Measurements from ENCODE around the gene REEP1. TPM values are rescaled to one million over a fixed set of nuclear protein-coding genes. Genes with fewer than 3 reads are reported as not detected.
A peak's percentile ranks its signal among the peaks of the same experiment; 100 is the strongest.

The REEP1 gene
- under 0.01 TPM in 2 replicates for total RNA-seq (2012; rRNA removed)
- 0.03 TPM in 1 of 2 replicates, not detected in the other for polyA plus RNA-seq (2012; rRNA removed)
- polyA plus RNA-seq (2012; cell fraction: cytosol; rRNA removed) = 0.03 and 0.13 TPM in 2 replicates
- 0.06 TPM in 1 of 2 replicates, not detected in the other for polyA plus RNA-seq (2012; cell fraction: nucleus; rRNA removed; ENCODE audit: low replicate concordance)
- percentile 4 among the genes with signal in this experiment for Bru-seq, nascent RNA
- BruChase-seq, experiment 1, labeled RNA remaining after a 6-hour chase = percentile 7 among the genes with signal in this experiment
- percentile 4 among the genes with signal in this experiment for BruChase-seq, experiment 2, labeled RNA remaining after a 2-hour chase
- long read RNA-seq, partial matches to known transcripts = 0 of 1 reads
- long read RNA-seq, other reads (novel, unspliced or antisense) = 1 of 1 reads

GRCh38 chr2:86337244-86337835 lies at the start of gene REEP1:
TSS of gene REEP1 (minus strand) at chr2:86337626. CDS start at chr2:86337510, 116 bp downstream.
- no peaks in the 10 kb centered on the region for H4K20me1 ChIP-seq (ENCODE audit: insufficient read depth, low read length)
- no peak within 1 kb of the TSS for H4K91ac ChIP-seq (ENCODE audit: insufficient read depth, low read depth, low read length)
- H3K14ac ChIP-seq (replicated peaks; ENCODE audit: low read depth, low read length) = no peak within 1 kb of the TSS
- no peak within 1 kb of the TSS for H2BK120ac ChIP-seq (ENCODE audit: low read depth, low read length)
- no peaks in the 10 kb centered on the region for H3K36me3 ChIP-seq (ENCODE audit: control insufficient read depth, insufficient read depth, low read length)
- no peak within 1 kb of the TSS for H2BK5ac ChIP-seq (ENCODE audit: low read depth, low read length, poor library complexity, severe bottlenecking)
- H3K9me3 ChIP-seq (ENCODE audit: control insufficient read depth, insufficient read depth, low read length) = no peaks in the 10 kb centered on the region
- H2AFZ ChIP-seq (replicated peaks; ENCODE audit: low read length, poor library complexity) = peak within 1 kb of the TSS; percentile 48
- peaks cover 52% of the 10 kb centered on the region for H3K27me3 ChIP-seq (ENCODE audit: control insufficient read depth, insufficient read depth, low read length)
- no peak within 1 kb of the TSS for H3K23ac ChIP-seq (ENCODE audit: low read depth, low read length)
- H3K4ac ChIP-seq (ENCODE audit: low read depth, low read length) = no peak within 1 kb of the TSS
- H3K9ac ChIP-seq (ENCODE audit: low read depth, low read length) = no peak within 1 kb of the TSS
- ATAC-seq (ENCODE audit: low read depth) (peak; percentile 87), DNase-seq (no peak)
- H3K4me2 ChIP-seq (ENCODE audit: low read depth, low read length) = peak within 1 kb of the TSS; percentile 24; the same call in 1 of the 2 replicates
- H3K4me3 ChIP-seq (ENCODE audit: insufficient read depth, low read depth, low read length) = no peak within 1 kb of the TSS
- H3K4me1 ChIP-seq (ENCODE audit: control insufficient read depth, insufficient read depth, low read length) = no peaks in the 10 kb centered on the region; the same call in 1 of the 2 replicates
- in situ Hi-C loops (cut with MboI; ENCODE audit: low sequenced_read_pairs) = no loop called here
- dilution Hi-C loops (cut with HindIII; ENCODE audit: low sequenced_read_pairs, unreplicated experiment) = no loop called here
- ChIA-PET CTCF (no interaction called here), POLR2A (ENCODE audit: unreplicated experiment) (interaction anchor here (0.5 to 0.6 kb wide), 2 partner anchors 12 to 139 kb away, joined by 3 to 7 read pairs; no protein-coding TSS in a partner anchor)
- H3K56ac ChIP-seq (ENCODE audit: extremely low read depth, insufficient read depth, low read length) = no peak within 1 kb of the TSS
- H3K18ac ChIP-seq (ENCODE audit: low read depth, low read length) = no peak within 1 kb of the TSS
- H3K9me1 ChIP-seq (ENCODE audit: insufficient read depth, low read length) = no peaks in the 10 kb centered on the region
- H4K5ac ChIP-seq (ENCODE audit: low read depth, low read length) = no peak within 1 kb of the TSS
- 0% methylated on average over 13 of the region's 87 CpGs; no CpG with 5 or more reads in 1 of the 2 experiments for WGBS, 2 experiments (ENCODE audit: extremely low coverage in 2 of 2, insufficient read length in 1 of 2)
- no peaks in the 10 kb centered on the region for H3K79me1 ChIP-seq (ENCODE audit: low read depth in 1 of 2, low read length in 2 of 2)
- no peak within 1 kb of the TSS for H2AK5ac ChIP-seq (ENCODE audit: low read depth, low read length)
- TF ChIP-seq CHD1 (IDR thresholded peaks at IDR 0.05; ENCODE audit: low read depth, low read length) = no peak
- no peak for TF ChIP-seq MXI1 (IDR thresholded peaks at IDR 0.05; ENCODE audit: borderline replicate concordance, low read depth, low read length)
- TF ChIP-seq FOS (IDR thresholded peaks at IDR 0.05; ENCODE audit: low read depth, low read length) = no peak
- no peak for TF ChIP-seq USF2 (IDR thresholded peaks at IDR 0.05; ENCODE audit: low read depth, low read length)
- TF ChIP-seq SMC3 (IDR thresholded peaks at IDR 0.05; ENCODE audit: low read depth, low read length) = no peak
- TF ChIP-seq CEBPB (IDR thresholded peaks at IDR 0.05; ENCODE audit: low read depth, low read length) = no peak
- no peak for TF ChIP-seq NFE2L2 (IDR thresholded peaks at IDR 0.05; ENCODE audit: low read depth, low read length)
- TF ChIP-seq MAZ (IDR thresholded peaks at IDR 0.05; ENCODE audit: borderline replicate concordance, low read depth, low read length) = no peak
- TF ChIP-seq CTCF (conservative IDR thresholded peaks at IDR 0.05; ENCODE audit: low read depth, low read length) = no peak
- TF ChIP-seq RCOR1 (IDR thresholded peaks at IDR 0.05; ENCODE audit: insufficient replicate concordance, low read length) = no peak
- no peak for TF ChIP-seq ELK1 (IDR thresholded peaks at IDR 0.05; ENCODE audit: borderline replicate concordance, low read depth, low read length)
- no peak for TF ChIP-seq RAD21 (IDR thresholded peaks at IDR 0.05; ENCODE audit: low read length)
- TF ChIP-seq MAFK (IDR thresholded peaks at IDR 0.05; ENCODE audit: low read depth, low read length) = no peak
- H2BK20ac ChIP-seq (ENCODE audit: low read depth, low read length) = no peak within 1 kb of the TSS
- BruUV-seq (replicated peaks) = no TSS peak
- no peak within 1 kb of the TSS for H2BK15ac ChIP-seq (ENCODE audit: low read depth, low read length)
- H4K8ac ChIP-seq (ENCODE audit: low read depth in 2 of 2, low read length in 2 of 2) = no peak within 1 kb of the TSS
- H2AK9ac ChIP-seq (replicated peaks; ENCODE audit: low read depth, low read length, poor library complexity) = no peak within 1 kb of the TSS
- intact Hi-C loops (cut with micrococcal nuclease) = no loop called here
- no peak within 1 kb of the TSS for H3K27ac ChIP-seq (ENCODE audit: insufficient read depth, low read length)

All from IMR-90 (cell line).